H1 (cell line): ENCODE data around the gene DYNLL1. TPM values are rescaled to one million over a fixed set of nuclear protein-coding genes. Genes with fewer than 3 reads are reported as not detected.

Experiments used
- CTCF ChIA-PET: fragments of 300-600 bp; sonication (Branson Sonifier 250); formaldehyde crosslinking; loops from one replicate; lab custom pipeline; 2021; ENCODE audit not compliant: partially characterized antibody; lab: Charles Lee
- POLR2A ChIA-PET: fragments of 300-600 bp; sonication (Branson Sonifier 250); formaldehyde crosslinking; loops from one replicate; lab custom pipeline; 2021; ENCODE audit warnings: inconsistent platforms; ENCODE audit not compliant: partially characterized antibody; lab: Charles Lee
- DNase-seq, 2 experiments: peaks; one replicate each; pipeline versions ENCODE4 v3.0.0 to v3.0.0-alpha.2; 2010 to 2022; ENCODE audit warnings: low spot score in 2 of 2, low read depth in 1 of 2, mixed read lengths in 1 of 2
- FAIRE-seq: peaks from 2 replicates; lab custom pipeline; 2011; peaks lifted over from hg19 to GRCh38; lab: Jason Lieb, UNC
- H2AFZ ChIP-seq: 2 replicates; pipeline ENCODE4 v1.8.1; 2012; ENCODE audit warnings: low read length, inconsistent platforms
- H2AK5ac ChIP-seq: 2 replicates; pipeline ENCODE4 v1.6.1; 2013; ENCODE audit warnings: low read depth, low read length
- H2BK120ac ChIP-seq: replicated peaks from 2 replicates; pipeline ENCODE3; 2013; ENCODE audit warnings: low read depth, low read length, inconsistent platforms
- H2BK12ac ChIP-seq: 2 replicates; pipeline ENCODE4 v1.6.1; 2013; ENCODE audit warnings: low read depth, low read length
- H2BK15ac ChIP-seq: 2 replicates; pipeline ENCODE4 v1.6.1; 2013; ENCODE audit warnings: low read length
- H2BK20ac ChIP-seq: 2 replicates; pipeline ENCODE4 v1.6.1; 2013; ENCODE audit warnings: low read length
- H2BK5ac ChIP-seq: 2 replicates; pipeline ENCODE4 v1.6.1; 2013; ENCODE audit warnings: low read depth, low read length
- H3K14ac ChIP-seq: 2 replicates; pipeline ENCODE4 v1.6.1; 2013; ENCODE audit warnings: inconsistent platforms; ENCODE audit not compliant: insufficient read length
- H3K18ac ChIP-seq: 2 replicates; pipeline ENCODE4 v1.6.1; 2013; ENCODE audit warnings: low read length; ENCODE audit errors: extremely low read depth
- H3K23ac ChIP-seq: 2 replicates; pipeline ENCODE4 v1.6.1; 2013; ENCODE audit warnings: inconsistent platforms; ENCODE audit not compliant: insufficient read length
- H3K23me2 ChIP-seq: 2 replicates; pipeline ENCODE4 v1.6.1; 2013; ENCODE audit warnings: low read depth, low read length
- H3K27ac ChIP-seq: 2 replicates; pipeline ENCODE4 v1.6.1; 2011; ENCODE audit warnings: low read depth, low read length, inconsistent platforms
- H3K27me3 ChIP-seq, 4 experiments: replicated peaks in 1 of 4; 1 replicate in 1 of 4; 2 replicates in 3 of 4; pipeline versions ENCODE4 v1.6.1 to v1.8.1; 2011 to 2013; ENCODE audit warnings: low read length in 3 of 4, mild to moderate bottlenecking in 3 of 4, inconsistent platforms in 2 of 4, mixed read lengths in 2 of 4, moderate library complexity in 1 of 4; ENCODE audit not compliant: control insufficient read depth in 3 of 4, insufficient read depth in 3 of 4; ENCODE audit errors: extremely low read depth in 1 of 4
- H3K36me3 ChIP-seq, 4 experiments: 2 replicates each; pipeline versions ENCODE4 v1.6.1 to v1.8.1; 2011 to 2013; ENCODE audit warnings: mild to moderate bottlenecking in 4 of 4, low read length in 3 of 4, moderate library complexity in 2 of 4, control low read depth in 1 of 4, inconsistent platforms in 1 of 4; ENCODE audit not compliant: insufficient read depth in 4 of 4, control insufficient read depth in 2 of 4
- H3K4ac ChIP-seq: replicated peaks from 2 replicates; pipeline ENCODE3; 2013; ENCODE audit warnings: low read length, low read depth, mixed read lengths, inconsistent platforms; ENCODE audit not compliant: insufficient read length
- H3K4me1 ChIP-seq, 4 experiments: replicated peaks in 1 of 4; 1 replicate in 1 of 4; 2 replicates in 3 of 4; pipeline versions ENCODE4 v1.6.1 to v1.8.1; 2011 to 2013; ENCODE audit warnings: low read length in 3 of 4, inconsistent platforms in 2 of 4, mixed read lengths in 1 of 4; ENCODE audit not compliant: insufficient read depth in 4 of 4, control insufficient read depth in 3 of 4
- H3K4me2 ChIP-seq, 2 experiments: 2 replicates each; pipeline versions ENCODE4 v1.6.1 to v1.8.1; 2011 to 2013; ENCODE audit warnings: low read depth in 2 of 2, low read length in 2 of 2, control low read depth in 1 of 2, inconsistent platforms in 1 of 2, mild to moderate bottlenecking in 1 of 2; ENCODE audit not compliant: insufficient read depth in 1 of 2
- H3K4me3 ChIP-seq, 4 experiments: fragments of 200-600, 300-600 bp in 1 of 4; sonication (generic), shearing (Covaris generic), sonication (Bioruptor Twin) in 1 of 4; 2 replicates each; pipeline versions ENCODE4 v1.5.1 to v1.8.1; 2011 to 2016; ENCODE audit warnings: low read length in 4 of 4, low read depth in 3 of 4, control low read depth in 2 of 4, inconsistent platforms in 2 of 4, mild to moderate bottlenecking in 2 of 4, mixed read lengths in 1 of 4, moderate library complexity in 1 of 4; ENCODE audit not compliant: insufficient read depth in 2 of 4; ENCODE audit errors: extremely low read depth in 1 of 4
- H3K56ac ChIP-seq: replicated peaks from 2 replicates; pipeline ENCODE3; 2013; ENCODE audit warnings: low read depth, mild to moderate bottlenecking, mixed read lengths, low read length, inconsistent platforms; ENCODE audit not compliant: insufficient read length
- H3K79me1 ChIP-seq: 2 replicates; pipeline ENCODE4 v1.6.1; 2013; ENCODE audit warnings: low read depth, low read length, control low read depth
- H3K79me2 ChIP-seq, 2 experiments: 2 replicates each; pipeline versions ENCODE4 v1.6.1 to v1.8.1; 2012 to 2013; ENCODE audit warnings: low read length in 2 of 2, mild to moderate bottlenecking in 2 of 2, inconsistent platforms in 1 of 2; ENCODE audit not compliant: insufficient read depth in 2 of 2, control insufficient read depth in 1 of 2
- H3K9ac ChIP-seq, 4 experiments: replicated peaks in 1 of 4; 1 replicate in 1 of 4; 2 replicates in 3 of 4; pipeline versions ENCODE4 v1.6.1 to v1.8.1; 2011 to 2013; ENCODE audit warnings: low read depth in 3 of 4, low read length in 3 of 4, control low read depth in 2 of 4, mild to moderate bottlenecking in 2 of 4, moderate library complexity in 2 of 4, inconsistent platforms in 1 of 4; ENCODE audit errors: extremely low read depth in 1 of 4
- H3K9me3 ChIP-seq, 2 experiments: 2 replicates each; pipeline versions ENCODE4 v1.6.1 to v1.8.1; 2012 to 2013; ENCODE audit warnings: mild to moderate bottlenecking in 2 of 2, moderate library complexity in 2 of 2, control low read depth in 1 of 2, inconsistent platforms in 1 of 2, low read depth in 1 of 2, low read length in 1 of 2, mixed read lengths in 1 of 2; ENCODE audit not compliant: insufficient read depth in 2 of 2
- H4K20me1 ChIP-seq, 2 experiments: replicated peaks in 1 of 2; 2 replicates each; pipeline versions ENCODE3 to v1.8.1; 2011 to 2013; ENCODE audit warnings: inconsistent platforms in 2 of 2, low read length in 2 of 2, mild to moderate bottlenecking in 1 of 2; ENCODE audit not compliant: insufficient read depth in 2 of 2, control insufficient read depth in 1 of 2
- H4K5ac ChIP-seq: 2 replicates; pipeline ENCODE4 v1.6.1; 2013; ENCODE audit warnings: low read length, low read depth, mixed read lengths, inconsistent platforms; ENCODE audit not compliant: insufficient read length
- H4K8ac ChIP-seq: 2 replicates; pipeline ENCODE4 v1.8.0; 2013; ENCODE audit warnings: mild to moderate bottlenecking, moderate library complexity, low read length, inconsistent platforms; ENCODE audit not compliant: insufficient read depth; ENCODE audit errors: extremely low read depth
- H4K91ac ChIP-seq: replicated peaks from 2 replicates; pipeline ENCODE3; 2013; ENCODE audit warnings: low read length, mixed read lengths, inconsistent platforms; ENCODE audit not compliant: insufficient read length
- BCL11A ChIP-seq, 2 experiments: IDR thresholded peaks; one replicate each; pipeline ENCODE4 v1.6.1; 2011; ENCODE audit warnings: low read depth in 2 of 2, low read length in 2 of 2, mild to moderate bottlenecking in 2 of 2
- CTCF ChIP-seq, 3 experiments: IDR thresholded peaks; 1 replicate in 2 of 3; 2 replicates in 1 of 3; pipeline versions ENCODE4 v1.5.1 to v1.6.1; 2011; ENCODE audit warnings: low read length in 3 of 3, mild to moderate bottlenecking in 3 of 3, inconsistent platforms in 2 of 3, low read depth in 1 of 3, moderate library complexity in 1 of 3; ENCODE audit not compliant: insufficient read depth in 1 of 3; ENCODE audit errors: control extremely low read depth in 1 of 3
- KDM1A ChIP-seq: fragments of 200-600, 300-600 bp; sonication (generic); IDR thresholded peaks from 2 replicates; pipeline ENCODE4 v1.7.1; 2016; ENCODE audit warnings: mild to moderate bottlenecking, low read length, borderline replicate concordance
- SP4 ChIP-seq: IDR thresholded peaks from 2 replicates; pipeline ENCODE4 v1.6.1; 2012; ENCODE audit warnings: low read length, inconsistent platforms
- SRF ChIP-seq: IDR thresholded peaks from 2 replicates; pipeline ENCODE4 v1.6.1; 2011; ENCODE audit warnings: mild to moderate bottlenecking, low read depth, low read length, moderate library complexity
- WGBS, 2 experiments: shearing (Covaris generic) in 1 of 2; methylation state at CpG; one replicate each; pipeline versions ENCODE4 v1.1.6 to v1.1.7; 2013 to 2015; ENCODE audit warnings: low lambda C conversion rate in 2 of 2, mixed read lengths in 2 of 2, inconsistent platforms in 1 of 2, low coverage in 1 of 2, missing lambda C conversion rate in 1 of 2; ENCODE audit not compliant: insufficient replicate concordance in 2 of 2, insufficient coverage in 1 of 2, insufficient read length in 1 of 2; ENCODE audit errors: extremely low coverage in 1 of 2, missing lambda C conversion rate in 1 of 2; 5-methylcytosine and 5-hydroxymethylcytosine counted together
- polyA plus RNA-seq, 7 experiments: library from polyadenylated mRNA; depleted of rRNA in 3 of 7; stranded (reverse) in 5 of 7; unstranded in 2 of 7; fragments of >200 nt in 5 of 7; fragments of 200-250 nt in 2 of 7; gene quantifications; 1 replicate in 5 of 7; 2 replicates in 1 of 7; 4 replicates in 1 of 7; pipeline versions ENCODE4 v1.2.1 to v1.2.3, GENCODE V29; 2011 to 2013; ENCODE audit warnings: missing spikeins in 2 of 7, mixed read lengths in 2 of 7
- total RNA-seq: library from RNA; stranded (reverse); fragmentation: NEBNext Ultra II Directional; extraction: Animal tissue kit (Norgen Biotek cat#: 25700); gene quantifications from 2 replicates; pipeline ENCODE4 v1.2.1, GENCODE V29; 2021

Gene DYNLL1
- total and polyA plus RNA-seq, 2 of the 8 experiments (the other 6 are each of a cell fraction or from before 2014, with no cell fraction given) = 423 to 488 TPM

- WGBS, 2 experiments = 91% methylated on average over 1 of the region's 1 CpG; no CpG with 5 or more reads in 1 of the 2 experiments
- Histone ChIP-seq H3K23me2 (no peaks in the 10 kb centered on the region), H2BK12ac (no peak overlapping the region), H3K27me3 (no peaks in the 10 kb centered on the region), H2BK20ac (no peak overlapping the region), H3K4me2 (no peak overlapping the region), H2BK5ac (no peak overlapping the region), H3K56ac (no peak overlapping the region), H4K5ac (no peak overlapping the region), H3K27ac (no peak overlapping the region), H4K91ac (no peak overlapping the region), H3K14ac (no peak overlapping the region), H3K79me1 (peaks cover 2% of the 10 kb centered on the region; the same call in 1 of the 2 replicates), H2BK120ac (no peak overlapping the region), H3K9me3 (no peaks in the 10 kb centered on the region; a peak in 1 of 4 replicates), H3K23ac (no peak overlapping the region), H3K4me3 (no peak overlapping the region), H3K36me3 (peaks cover 0 to 2% (median 0%) of the 10 kb centered on the region in 4 experiments; a peak in 1 of 8 replicates), H3K4ac (no peak overlapping the region), H4K8ac (no peak overlapping the region)
- ChIA-PET POLR2A (interaction anchor here (0.8 to 2.0 kb wide), 7 partner anchors 9 to 37 kb away, joined by 3 to 12 read pairs (median 5); partner anchors contain the start of gene DYNLL1), CTCF (interaction anchor here (0.6 to 2.2 kb wide), 7 partner anchors 8 to 420 kb away, joined by 3 to 11 read pairs (median 3); no protein-coding TSS in a partner anchor)
- no peak for DNase-seq
- TF ChIP-seq BCL11A (IDR thresholded peaks at IDR 0.05; ENCODE audit: low read depth in 2 of 2, low read length in 2 of 2) = no peak
- no peak for TF ChIP-seq CTCF (IDR thresholded peaks at IDR 0.05; ENCODE audit: control extremely low read depth in 1 of 3, insufficient read depth in 1 of 3, low read depth in 1 of 3, low read length in 3 of 3)
- TF ChIP-seq SRF = no peak
- TF ChIP-seq SP4 = no peak
- no peak for TF ChIP-seq KDM1A
- TF ChIP-seq, all 59 proteins: peak for 0
- Histone ChIP-seq H3K4me1 (peaks cover 0 to 5% (median 0%) of the 10 kb centered on the region in 4 experiments; a peak in 1 of 7 replicates), H2AK5ac (no peak overlapping the region), H3K9ac (no peak overlapping the region), H3K18ac (no peak overlapping the region), H3K79me2 (no peaks in the 10 kb centered on the region), H2AFZ (no peak overlapping the region), H2BK15ac (no peak overlapping the region), H4K20me1 (no peaks in the 10 kb centered on the region)
- FAIRE-seq = no peak
These were observed 12.3 kb upstream of the DYNLL1 start for GRCh38 chr12:120483621-120484020.
